SU-DHL-6 (cell line): ENCODE data around the gene HSD11B2.

Experiments
- H2AFZ ChIP-seq: fragments of 200-600 bp; sonication (generic); 2 replicates; pipeline ENCODE4 v1.6.1; 2014; ENCODE audit warnings: low read depth, mild to moderate bottlenecking, moderate library complexity, mixed read lengths, antibody characterized with exemption, low read length; ENCODE audit not compliant: severe bottlenecking
- H3F3A ChIP-seq: fragments of 200-600 bp; shearing (Covaris generic); 2 replicates; pipeline ENCODE4 v1.6.0; 2016; ENCODE audit warnings: antibody characterized with exemption, mild to moderate bottlenecking; ENCODE audit not compliant: insufficient read depth
- H3K27ac ChIP-seq: fragments of 200-600 bp; sonication (generic); 2 replicates; pipeline ENCODE4 v1.5.1; 2016; ENCODE audit warnings: low read depth, mild to moderate bottlenecking, low read length, moderate library complexity, mixed read lengths
- H3K27me3 ChIP-seq: fragments of 200-600 bp; sonication (generic), shearing (Covaris generic); 2 replicates; pipeline ENCODE4 v1.6.0; 2014; ENCODE audit warnings: mild to moderate bottlenecking, low read length
- H3K36me3 ChIP-seq: fragments of 200-600 bp; sonication (generic); 2 replicates; pipeline ENCODE4 v1.6.1; 2014; ENCODE audit warnings: mild to moderate bottlenecking, low read length, mixed read lengths
- H3K4me2 ChIP-seq: fragments of 300-600, 200-600 bp; shearing (Covaris generic), sonication (generic); 2 replicates; pipeline ENCODE4 v1.6.0; 2014; ENCODE audit warnings: low read length, low read depth, mild to moderate bottlenecking; ENCODE audit not compliant: poor library complexity, severe bottlenecking
- H3K4me3 ChIP-seq: fragments of 200-600 bp; sonication (generic); 2 replicates; pipeline ENCODE4 v1.5.1; 2014; ENCODE audit warnings: antibody characterized with exemption, low read length, mild to moderate bottlenecking, mixed read lengths; ENCODE audit not compliant: insufficient read depth, poor library complexity, severe bottlenecking
- H3K79me2 ChIP-seq: fragments of 200-600 bp; sonication (generic); 2 replicates; pipeline ENCODE4 v1.6.1; 2014; ENCODE audit warnings: mild to moderate bottlenecking, low read length, moderate library complexity; ENCODE audit not compliant: insufficient read depth
- H3K9ac ChIP-seq: fragments of 200-600 bp; sonication (generic); 2 replicates; pipeline ENCODE4 v1.7.0; 2014; ENCODE audit warnings: mild to moderate bottlenecking, low read length
- H3K9me2 ChIP-seq: fragments of 200-600 bp; sonication (generic); replicated peaks from 2 replicates; pipeline ENCODE4 v1.6.1; 2014; ENCODE audit warnings: low read length; ENCODE audit not compliant: insufficient read depth
- H3K9me3 ChIP-seq: fragments of 200-600 bp; sonication (generic); 2 replicates; pipeline ENCODE4 v1.6.1; 2014; ENCODE audit warnings: low read length, mixed read lengths; ENCODE audit not compliant: insufficient read depth
- H4K20me1 ChIP-seq: fragments of 200-600 bp; sonication (generic); 2 replicates; pipeline ENCODE4 v1.6.1; 2014; ENCODE audit warnings: low read depth, mild to moderate bottlenecking, antibody characterized with exemption, low read length, moderate library complexity, mixed read lengths
- CTCF ChIP-seq: fragments of 200-600 bp; sonication (generic); IDR thresholded peaks from one replicate; pipeline ENCODE4 v1.5.1; 2017; ENCODE audit warnings: antibody characterized with exemption, mild to moderate bottlenecking, low read length, moderate library complexity; ENCODE audit not compliant: insufficient read depth, poor library complexity, severe bottlenecking
- EZH2phosphoT487 ChIP-seq: fragments of 200-600 bp; sonication (generic), shearing (Covaris generic); conservative IDR thresholded peaks from 2 replicates; pipeline ENCODE4 v1.6.1; 2018; ENCODE audit warnings: mild to moderate bottlenecking, antibody characterized with exemption, low read length, moderate library complexity, mixed read lengths

HSD11B2 gene

GRCh38 chr16:67445913-67446907, 15.3 kb downstream of the HSD11B2 start:
- no peaks in the 10 kb centered on the region; the same call in 1 of the 2 replicates for H3K79me2 ChIP-seq
- no peaks in the 10 kb centered on the region for H3F3A ChIP-seq
- H2AFZ ChIP-seq, result no peak overlapping the region

GRCh38 chr16:67446968-67447507, 16.1 kb downstream of the HSD11B2 start:
- H3K4me2 ChIP-seq, result no peak overlapping the region
- no peak overlapping the region for H3K27ac ChIP-seq
- no peak overlapping the region for H2AFZ ChIP-seq
- no peak overlapping the region for H3K9ac ChIP-seq
- H3K36me3 ChIP-seq, result no peaks in the 10 kb centered on the region
- no peak for TF ChIP-seq EZH2phosphoT487
- TF ChIP-seq CTCF, result no peak
- no peaks in the 10 kb centered on the region for H3K9me3 ChIP-seq
- H4K20me1 ChIP-seq, result no peaks in the 10 kb centered on the region
- H3K79me2 ChIP-seq, result no peaks in the 10 kb centered on the region; the same call in 1 of the 2 replicates
- no peak overlapping the region for H3K4me3 ChIP-seq
- H3K27me3 ChIP-seq, result no peaks in the 10 kb centered on the region
- H3F3A ChIP-seq, result no peaks in the 10 kb centered on the region
- H3K9me2 ChIP-seq, result no peaks in the 10 kb centered on the region

More at GRCh38 chr16:67445913-67446907, 15.3 kb downstream of the HSD11B2 start:
- Histone ChIP-seq H3K4me2 (no peak overlapping the region), H3K4me3 (no peak overlapping the region), H3K9ac (no peak overlapping the region), H3K27ac (no peak overlapping the region), H3K36me3 (no peaks in the 10 kb centered on the region), H3K9me2 (no peaks in the 10 kb centered on the region), H4K20me1 (no peaks in the 10 kb centered on the region), H3K9me3 (no peaks in the 10 kb centered on the region), H3K27me3 (no peaks in the 10 kb centered on the region)
- TF ChIP-seq CTCF (no peak), EZH2phosphoT487 (no peak)

DNA sequence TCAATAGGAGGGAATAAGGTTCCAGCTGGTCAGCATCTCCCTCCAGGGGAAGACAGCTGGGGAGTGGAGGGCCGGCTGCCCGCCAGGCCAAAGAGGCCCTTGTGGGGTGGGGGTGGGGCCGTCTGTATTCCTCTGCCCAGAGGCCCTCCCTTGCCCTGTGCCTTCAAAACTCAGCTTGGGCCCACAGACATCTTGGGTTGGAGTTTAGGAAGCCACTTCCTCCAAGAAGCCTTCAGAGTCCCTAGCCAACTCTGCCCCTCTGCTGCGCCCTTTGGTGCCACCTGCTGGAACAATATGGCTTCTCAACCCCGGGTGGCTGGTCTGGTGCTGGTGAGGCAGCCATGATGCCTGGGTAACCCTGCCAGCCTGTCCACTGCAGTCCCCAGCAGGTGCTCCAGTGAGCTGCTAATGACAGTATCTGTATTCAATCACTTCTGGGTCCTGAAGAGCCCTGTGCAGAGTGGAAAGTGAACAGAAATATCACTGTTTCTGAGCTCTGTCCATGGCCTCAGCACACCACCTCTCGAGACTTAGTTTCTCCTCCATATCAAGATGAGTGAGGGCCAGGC, 16.7 kb downstream of the HSD11B2 start:
- H2AFZ ChIP-seq, result no peak overlapping the region
- no peak for TF ChIP-seq EZH2phosphoT487
- peak; percentile 57 for TF ChIP-seq CTCF
- no peak overlapping the region for H3K4me3 ChIP-seq
- H3K4me2 ChIP-seq, result no peak overlapping the region
- H3K79me2 ChIP-seq, result no peaks in the 10 kb centered on the region; the same call in 1 of the 2 replicates
- no peaks in the 10 kb centered on the region for H3K27me3 ChIP-seq
- no peaks in the 10 kb centered on the region for H3K9me2 ChIP-seq
- H4K20me1 ChIP-seq, result no peaks in the 10 kb centered on the region
- H3K9ac ChIP-seq, result no peak overlapping the region
- H3F3A ChIP-seq, result no peaks in the 10 kb centered on the region
- no peak overlapping the region for H3K27ac ChIP-seq
- H3K36me3 ChIP-seq, result no peaks in the 10 kb centered on the region
- no peaks in the 10 kb centered on the region for H3K9me3 ChIP-seq
